Measurements from ENCODE around the gene TMEM178B.
"Not testable (repeated sequence)": the region's sequence is repeated elsewhere in the genome, so short reads cannot be mapped to it uniquely, and the experiment has no call there.

The TMEM178B gene

GRCh38 chr7:141113131-141113530 is 39.3 kb downstream of the TMEM178B start:
- no peaks in the 10 kb centered on the region for H3K4me1 Mint-ChIP-seq (ENCODE audit: low read depth)
- H3K27ac Mint-ChIP-seq = no peak overlapping the region
- peaks cover 6% of the 10 kb centered on the region for H3K27me3 Mint-ChIP-seq
- H3K4me3 Mint-ChIP-seq = no peak overlapping the region
- H3K9me3 Mint-ChIP-seq (ENCODE audit: low read depth) = no peaks in the 10 kb centered on the region
- no peaks in the 10 kb centered on the region for H3K36me3 Mint-ChIP-seq

GRCh38 chr7:141114029-141114664 is 40.3 kb downstream of the TMEM178B start:
- Mint-ChIP-seq H3K36me3 (no peaks in the 10 kb centered on the region), H3K27me3 (peaks cover 6% of the 10 kb centered on the region), H3K27ac (no peak overlapping the region), H3K4me3 (no peak overlapping the region), H3K4me1 (ENCODE audit: low read depth) (no peaks in the 10 kb centered on the region), H3K9me3 (ENCODE audit: low read depth) (no peaks in the 10 kb centered on the region)

- Mint-ChIP-seq H3K27me3 (peaks cover 6% of the 10 kb centered on the region), H3K27ac (no peak overlapping the region), H3K4me3 (no peak overlapping the region), H3K4me1 (ENCODE audit: low read depth) (no peaks in the 10 kb centered on the region), H3K9me3 (ENCODE audit: low read depth) (no peaks in the 10 kb centered on the region), H3K36me3 (no peaks in the 10 kb centered on the region)
These were observed 42.1 kb downstream of the TMEM178B start for GRCh38 chr7:141115965-141116364.

- H3K4me3 Mint-ChIP-seq; H3K36me3 Mint-ChIP-seq; H3K4me1 Mint-ChIP-seq (ENCODE audit: low read depth); H3K9me3 Mint-ChIP-seq (ENCODE audit: low read depth); H3K27ac Mint-ChIP-seq; H3K27me3 Mint-ChIP-seq: not testable (repeated sequence)
These were observed 42.8 kb downstream of the TMEM178B start for GRCh38 chr7:141116661-141117060.

- Mint-ChIP-seq H3K27ac (no peak overlapping the region), H3K4me1 (ENCODE audit: low read depth) (no peaks in the 10 kb centered on the region), H3K4me3 (no peak overlapping the region), H3K27me3 (peaks cover 9% of the 10 kb centered on the region), H3K9me3 (ENCODE audit: low read depth) (no peaks in the 10 kb centered on the region), H3K36me3 (no peaks in the 10 kb centered on the region)
These were observed 44.9 kb downstream of the TMEM178B start for GRCh38 chr7:141118767-141119166.

GRCh38 chr7:141119187-141119586 is 45.3 kb downstream of the TMEM178B start:
- no peak overlapping the region for H3K4me3 Mint-ChIP-seq
- no peaks in the 10 kb centered on the region for H3K9me3 Mint-ChIP-seq (ENCODE audit: low read depth)
- no peak overlapping the region for H3K27ac Mint-ChIP-seq
- H3K36me3 Mint-ChIP-seq = no peaks in the 10 kb centered on the region
- H3K27me3 Mint-ChIP-seq = peaks cover 9% of the 10 kb centered on the region
- no peaks in the 10 kb centered on the region for H3K4me1 Mint-ChIP-seq (ENCODE audit: low read depth)

GRCh38 chr7:141122736-141123135 is 48.9 kb downstream of the TMEM178B start:
- Mint-ChIP-seq H3K4me1 (ENCODE audit: low read depth) (no peaks in the 10 kb centered on the region), H3K27ac (no peak overlapping the region), H3K9me3 (ENCODE audit: low read depth) (no peaks in the 10 kb centered on the region), H3K4me3 (no peak overlapping the region), H3K36me3 (no peaks in the 10 kb centered on the region), H3K27me3 (peaks cover 15% of the 10 kb centered on the region)

GRCh38 chr7:141123522-141123921 is 49.7 kb downstream of the TMEM178B start:
- Mint-ChIP-seq H3K4me1 (ENCODE audit: low read depth) (no peaks in the 10 kb centered on the region), H3K4me3 (no peak overlapping the region), H3K9me3 (ENCODE audit: low read depth) (no peaks in the 10 kb centered on the region), H3K27me3 (peaks cover 15% of the 10 kb centered on the region), H3K36me3 (no peaks in the 10 kb centered on the region), H3K27ac (no peak overlapping the region)

GRCh38 chr7:141126107-141126506 is 52.2 kb downstream of the TMEM178B start:
- no peaks in the 10 kb centered on the region for H3K4me1 Mint-ChIP-seq (ENCODE audit: low read depth)
- no peaks in the 10 kb centered on the region for H3K36me3 Mint-ChIP-seq
- H3K9me3 Mint-ChIP-seq (ENCODE audit: low read depth) = no peaks in the 10 kb centered on the region
- peaks cover 17% of the 10 kb centered on the region for H3K27me3 Mint-ChIP-seq
- H3K27ac Mint-ChIP-seq = no peak overlapping the region
- H3K4me3 Mint-ChIP-seq = no peak overlapping the region

GRCh38 chr7:141128506-141128905 is 54.6 kb downstream of the TMEM178B start:
- H3K36me3 Mint-ChIP-seq = no peaks in the 10 kb centered on the region
- no peak overlapping the region for H3K4me3 Mint-ChIP-seq
- H3K9me3 Mint-ChIP-seq (ENCODE audit: low read depth) = peaks cover 6% of the 10 kb centered on the region
- H3K27ac Mint-ChIP-seq = no peak overlapping the region
- H3K27me3 Mint-ChIP-seq = peaks cover 20% of the 10 kb centered on the region
- no peaks in the 10 kb centered on the region for H3K4me1 Mint-ChIP-seq (ENCODE audit: low read depth)

GRCh38 chr7:141128931-141129330 is 55.1 kb downstream of the TMEM178B start:
- peaks cover 23% of the 10 kb centered on the region for H3K27me3 Mint-ChIP-seq
- H3K4me1 Mint-ChIP-seq (ENCODE audit: low read depth) = no peaks in the 10 kb centered on the region
- H3K36me3 Mint-ChIP-seq = peaks cover 3% of the 10 kb centered on the region
- H3K9me3 Mint-ChIP-seq (ENCODE audit: low read depth) = peaks cover 10% of the 10 kb centered on the region
- H3K4me3 Mint-ChIP-seq = no peak overlapping the region
- no peak overlapping the region for H3K27ac Mint-ChIP-seq

- Mint-ChIP-seq H3K4me3 (no peak overlapping the region), H3K27ac (no peak overlapping the region), H3K36me3 (peaks cover 3% of the 10 kb centered on the region), H3K9me3 (ENCODE audit: low read depth) (peaks cover 15% of the 10 kb centered on the region), H3K27me3 (peaks cover 16% of the 10 kb centered on the region), H3K4me1 (ENCODE audit: low read depth) (no peaks in the 10 kb centered on the region)
These were observed 58.8 kb downstream of the TMEM178B start for GRCh38 chr7:141132671-141133070.

GRCh38 chr7:141133646-141134045 is 59.8 kb downstream of the TMEM178B start:
- no peak overlapping the region for H3K27ac Mint-ChIP-seq
- H3K27me3 Mint-ChIP-seq = peaks cover 18% of the 10 kb centered on the region
- H3K36me3 Mint-ChIP-seq = peaks cover 3% of the 10 kb centered on the region
- H3K4me1 Mint-ChIP-seq (ENCODE audit: low read depth) = no peaks in the 10 kb centered on the region
- H3K4me3 Mint-ChIP-seq = no peak overlapping the region
- peaks cover 15% of the 10 kb centered on the region for H3K9me3 Mint-ChIP-seq (ENCODE audit: low read depth)

- Mint-ChIP-seq H3K27me3 (peaks cover 5% of the 10 kb centered on the region), H3K36me3 (no peaks in the 10 kb centered on the region), H3K27ac (no peak overlapping the region), H3K9me3 (ENCODE audit: low read depth) (no peaks in the 10 kb centered on the region), H3K4me1 (ENCODE audit: low read depth) (no peaks in the 10 kb centered on the region), H3K4me3 (no peak overlapping the region)
These were observed 68.2 kb downstream of the TMEM178B start for GRCh38 chr7:141142058-141142457.

GRCh38 chr7:141144921-141145629 is 71.2 kb downstream of the TMEM178B start:
- Mint-ChIP-seq H3K4me1 (ENCODE audit: low read depth) (no peaks in the 10 kb centered on the region), H3K27ac (no peak overlapping the region), H3K9me3 (ENCODE audit: low read depth) (no peaks in the 10 kb centered on the region), H3K4me3 (no peak overlapping the region), H3K27me3 (peaks cover 3% of the 10 kb centered on the region), H3K36me3 (no peaks in the 10 kb centered on the region)

GRCh38 chr7:141145630-141145982 is 71.7 kb downstream of the TMEM178B start:
- Mint-ChIP-seq H3K9me3 (ENCODE audit: low read depth) (no peaks in the 10 kb centered on the region), H3K4me1 (ENCODE audit: low read depth) (no peaks in the 10 kb centered on the region), H3K27ac (no peak overlapping the region), H3K36me3 (no peaks in the 10 kb centered on the region), H3K27me3 (peaks cover 3% of the 10 kb centered on the region), H3K4me3 (no peak overlapping the region)
